Activated naive CD4-positive, alpha-beta T cell treated with anti-CD3 and anti-CD28 coated beads for 36 hours (primary cell): Measurements from ENCODE around the gene PIM1. TPM values are rescaled to one million over a fixed set of nuclear protein-coding genes. Genes with fewer than 3 reads are reported as not detected.

Source experiments
- CTCF ChIA-PET: fragments of 350-600 bp; sonication (Branson Sonifier 250); formaldehyde crosslinking; loops from one replicate; lab custom pipeline; 2021; ENCODE audit warnings: antibody characterized with exemption; lab: Charles Lee
- DNase-seq: peaks from one replicate; pipeline ENCODE4 v3.0.0-alpha.2; 2020
- H3K27ac Mint-ChIP-seq: one replicate; pipeline ENCODE4 v1.8.0; 2021; ENCODE audit warnings: mild to moderate bottlenecking, mixed read lengths
- H3K27me3 Mint-ChIP-seq: one replicate; pipeline ENCODE4 v1.8.0; 2021; ENCODE audit warnings: low read depth, mixed read lengths
- H3K36me3 Mint-ChIP-seq: one replicate; pipeline ENCODE4 v1.8.0; 2021; ENCODE audit warnings: low read depth, mixed read lengths
- H3K4me1 Mint-ChIP-seq: one replicate; pipeline ENCODE4 v1.8.0; 2021; ENCODE audit warnings: low read depth, mixed read lengths
- H3K4me3 Mint-ChIP-seq: one replicate; pipeline ENCODE4 v1.8.0; 2021; ENCODE audit warnings: mild to moderate bottlenecking, moderate library complexity, mixed read lengths
- H3K9me3 Mint-ChIP-seq: one replicate; pipeline ENCODE4 v1.8.0; 2021; ENCODE audit warnings: mixed read lengths
- intact Hi-C: fragments of 100-400 bp; cut with micrococcal nuclease; formaldehyde crosslinking; loops from one replicate; pipeline ENCODE4 v1.15.1; 2023
- total RNA-seq, 2 experiments: library from RNA; stranded (reverse); gene quantifications; one replicate each; pipeline ENCODE4 v1.2.3, GENCODE V29; 2021

The PIM1 gene
- total RNA-seq, 2 experiments from 2014 or later: 226 to 227 TPM

- no peaks in the 10 kb centered on the region for H3K36me3 Mint-ChIP-seq
- H3K9me3 Mint-ChIP-seq: no peaks in the 10 kb centered on the region
- H3K4me3 Mint-ChIP-seq: peak overlapping the region; percentile 56
- DNase-seq: peak; percentile 90
- H3K27me3 Mint-ChIP-seq: no peaks in the 10 kb centered on the region
- H3K27ac Mint-ChIP-seq: peak overlapping the region; percentile 26
- intact Hi-C loops: loop anchor here (1.0 kb wide), 3 partner anchors 18 to 93 kb away; partner anchors contain the start of gene TBC1D22B
- peaks cover 24% of the 10 kb centered on the region for H3K4me1 Mint-ChIP-seq
- CTCF ChIA-PET: interaction anchor here (0.6 to 5.3 kb wide), 4 partner anchors 10 to 204 kb away, joined by 3 to 35 read pairs (median 10); no protein-coding TSS in a partner anchor
Measured at GRCh38 chr6:37222125-37222967, 52.4 kb downstream of the PIM1 start.

- Mint-ChIP-seq H3K4me3 (peak overlapping the region; percentile 56), H3K36me3 (no peaks in the 10 kb centered on the region), H3K4me1 (peaks cover 24% of the 10 kb centered on the region), H3K9me3 (no peaks in the 10 kb centered on the region), H3K27ac (peak overlapping the region; percentile 26), H3K27me3 (no peaks in the 10 kb centered on the region)
- intact Hi-C loops: loop anchor here (1.0 kb wide), 3 partner anchors 17 to 92 kb away; partner anchors contain the start of gene TBC1D22B
- CTCF ChIA-PET: interaction anchor here (0.6 to 5.3 kb wide), 3 partner anchors 10 to 204 kb away, joined by 3 to 35 read pairs (median 3); no protein-coding TSS in a partner anchor
- no peak for DNase-seq
Measured at GRCh38 chr6:37222992-37223391, 53.0 kb downstream of the PIM1 start.

Other genes starting within 250 kb of the PIM1 start
- under 1 TPM; 0.24 to 0.27 TPM for gene PI16, start 215.4 kb upstream of the PIM1 start, total RNA-seq
- 100 to 1,000 TPM in 1 of 2 experiments, 10 to 100 TPM in 1; 97.4 to 101 TPM for gene MTCH1, start 184.0 kb upstream of the PIM1 start, total RNA-seq
- under 1 TPM; 0.25 to 0.48 TPM for gene FGD2, start 164.5 kb upstream of the PIM1 start, total RNA-seq
- gene TBC1D22B, start 87.6 kb downstream of the PIM1 start, total RNA-seq: 10 to 100 TPM; 13.4 to 15.1 TPM
- under 1 TPM; 0.81 to 0.95 TPM for gene TMEM217, start 88.0 kb downstream of the PIM1 start, total RNA-seq
- 10 to 100 TPM; 18.6 to 19.4 TPM for gene RNF8, start 183.8 kb downstream of the PIM1 start, total RNA-seq